ENCODE measurements around the gene UNCX.

The UNCX gene

DNA sequence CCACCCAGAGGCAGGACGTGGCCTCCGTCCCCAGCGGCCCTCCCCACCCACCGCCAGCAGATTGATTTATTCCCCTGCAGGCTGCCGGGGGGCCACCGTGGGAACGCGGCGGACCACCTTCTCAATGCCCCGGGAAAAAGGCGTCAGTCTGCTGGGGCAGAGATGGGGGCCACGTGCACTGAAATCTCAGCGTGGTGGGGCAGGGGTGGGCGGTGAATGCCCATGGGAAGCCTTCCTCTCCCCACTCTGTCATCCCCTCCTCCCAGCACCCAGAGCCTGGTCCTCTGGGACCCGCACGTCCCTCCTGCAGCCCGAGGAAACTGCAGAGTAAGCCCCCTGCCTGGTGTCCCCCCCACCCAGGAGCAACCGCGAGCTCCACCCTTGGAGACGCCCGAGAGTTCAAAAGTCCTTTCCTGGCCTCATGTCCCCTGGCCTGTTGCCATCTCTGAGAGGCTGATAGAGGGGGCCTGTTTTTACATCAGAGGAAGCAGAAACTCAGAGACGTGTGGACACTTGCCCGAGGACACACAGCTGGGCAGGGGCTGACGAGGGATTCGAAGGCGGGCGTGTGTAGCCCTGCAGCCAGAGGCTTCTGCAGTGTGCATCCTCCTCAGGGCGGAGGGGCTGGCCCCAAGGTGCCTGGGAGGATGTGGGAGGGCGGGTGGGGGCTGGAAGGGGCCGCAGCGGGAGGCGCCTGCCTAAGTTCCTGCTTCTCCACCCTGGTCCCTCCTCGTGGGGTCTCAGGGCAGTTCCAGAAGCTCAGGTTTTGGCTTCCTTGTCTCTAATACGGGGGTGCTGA, 21.8 kb downstream of the UNCX start:
- Histone ChIP-seq H3K79me1 (replicated peaks; ENCODE audit: low read length, poor library complexity, severe bottlenecking) (no peaks in the 10 kb centered on the region), H3K4me3 (ENCODE audit: insufficient read depth in 1 of 2, low read depth in 1 of 2, low read length in 2 of 2) (no peak overlapping the region), H2BK120ac (ENCODE audit: low read depth, low read length) (no peak overlapping the region), H2BK12ac (ENCODE audit: low read length in 2 of 2) (no peak overlapping the region), H3K4me1 (ENCODE audit: control insufficient read depth, insufficient read depth, low read depth, low read length) (no peaks in the 10 kb centered on the region), H2BK5ac (ENCODE audit: low read depth, low read length, poor library complexity, severe bottlenecking) (no peak overlapping the region), H3K18ac (ENCODE audit: low read depth in 1 of 2, low read length in 2 of 2) (no peak overlapping the region), H3K9ac (ENCODE audit: low read length) (no peak overlapping the region), H3K36me3 (ENCODE audit: control insufficient read depth in 1 of 2, insufficient read depth in 2 of 2, low read depth in 1 of 2, low read length in 2 of 2) (no peaks in the 10 kb centered on the region), H2AFZ (ENCODE audit: low read depth, low read length) (no peak overlapping the region), H2AK5ac (ENCODE audit: low read length, severe bottlenecking) (no peak overlapping the region), H4K91ac (ENCODE audit: low read length) (no peak overlapping the region), H3K4ac (ENCODE audit: low read depth in 1 of 2, low read length in 2 of 2) (no peak overlapping the region), H3K9me3 (ENCODE audit: control insufficient read depth, low read length) (no peaks in the 10 kb centered on the region), H3K4me2 (ENCODE audit: low read length, poor library complexity, severe bottlenecking) (no peak overlapping the region), H3K14ac (ENCODE audit: low read length in 2 of 2) (no peak overlapping the region), H3K23ac (ENCODE audit: low read length in 2 of 2) (no peak overlapping the region), H3K27me3 (ENCODE audit: control insufficient read depth in 1 of 2, insufficient read depth in 1 of 2, low read length in 2 of 2) (peaks cover 75 to 91% of the 10 kb centered on the region in 2 experiments), H4K8ac (ENCODE audit: low read length) (no peak overlapping the region), H2BK15ac (ENCODE audit: low read depth, poor library complexity, severe bottlenecking) (no peak overlapping the region), H3K27ac (ENCODE audit: low read length, poor library complexity, severe bottlenecking) (no peak overlapping the region)
- DNase-seq, result no peak
- 79% methylated on average over 34 of the region's 34 CpGs for WGBS

DNA sequence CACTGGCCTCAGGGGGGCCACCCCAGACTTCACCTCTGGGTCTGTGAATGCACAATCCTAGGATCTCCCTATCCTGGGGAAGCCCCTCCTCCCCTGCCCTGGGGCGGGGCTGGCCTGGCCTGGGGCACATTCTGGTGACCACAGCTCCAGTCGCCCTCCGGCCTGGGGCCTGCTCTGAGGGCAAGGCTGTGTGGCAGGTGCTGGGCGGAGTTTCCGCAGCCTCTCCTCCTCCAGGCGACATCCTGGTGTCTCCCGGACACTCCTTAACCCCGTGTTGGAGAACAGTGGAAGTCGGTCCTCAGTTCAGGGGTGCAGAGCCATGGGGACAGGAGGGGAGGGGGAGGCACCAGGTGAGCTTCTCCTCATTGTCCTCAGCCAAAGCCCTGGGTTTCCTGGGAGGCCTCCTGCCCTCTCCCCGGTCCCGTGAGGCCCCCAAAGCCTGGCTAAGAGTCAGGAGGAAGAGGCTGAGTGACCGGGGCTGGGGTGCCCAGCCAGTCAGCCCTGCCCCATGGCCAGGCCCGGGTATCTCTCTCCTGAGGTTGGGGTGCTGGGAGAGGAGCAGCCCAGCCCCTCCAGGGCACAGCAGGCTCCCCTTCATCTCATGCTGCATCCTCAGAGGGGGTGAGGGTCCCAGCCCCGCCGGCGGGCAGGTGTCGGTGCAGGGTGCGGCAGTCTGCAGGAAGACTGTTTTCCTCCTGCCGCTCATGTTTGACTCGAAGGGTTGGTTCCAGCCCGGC, 22.6 kb downstream of the UNCX start:
- WGBS, result 80% methylated on average over 20 of the region's 21 CpGs
- Histone ChIP-seq H3K4me1 (ENCODE audit: control insufficient read depth, insufficient read depth, low read depth, low read length) (no peaks in the 10 kb centered on the region), H2AFZ (ENCODE audit: low read depth, low read length) (no peak overlapping the region)

DNA sequence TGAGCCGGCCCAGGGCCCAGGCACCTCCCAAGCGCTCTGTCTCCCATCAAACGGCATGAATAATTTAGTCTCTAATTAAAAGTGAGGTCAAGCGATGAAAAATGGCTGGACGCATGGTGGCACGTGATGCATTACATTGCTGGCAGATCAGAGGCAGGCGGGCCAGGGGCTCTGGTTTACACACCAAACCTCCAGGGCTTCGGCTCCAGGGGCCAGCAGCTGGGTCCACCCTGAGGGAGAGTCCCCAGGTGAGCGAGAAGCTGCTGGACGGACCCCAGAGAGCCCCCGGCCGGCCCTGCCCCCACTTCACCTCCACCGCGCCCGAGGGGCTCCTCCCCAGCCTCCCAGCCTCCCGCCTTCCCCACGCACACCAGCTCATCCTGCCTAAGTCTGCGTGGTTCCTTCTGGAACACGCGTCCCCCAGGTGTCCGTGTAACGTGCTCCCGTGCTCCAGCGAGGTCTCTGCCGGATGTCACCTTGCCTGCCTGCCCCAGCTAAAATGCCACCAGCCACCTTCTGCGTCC, 23.2 kb downstream of the UNCX start:
- 85% methylated on average over 26 of the region's 26 CpGs for WGBS
- H3K27ac ChIP-seq (ENCODE audit: low read length, poor library complexity, severe bottlenecking), result no peak overlapping the region

More for the DNA sequence above, 22.6 kb downstream of the UNCX start:
- Histone ChIP-seq H2BK120ac (ENCODE audit: low read depth, low read length) (no peak overlapping the region), H3K18ac (ENCODE audit: low read depth in 1 of 2, low read length in 2 of 2) (no peak overlapping the region), H3K27ac (ENCODE audit: low read length, poor library complexity, severe bottlenecking) (no peak overlapping the region), H3K79me1 (replicated peaks; ENCODE audit: low read length, poor library complexity, severe bottlenecking) (no peaks in the 10 kb centered on the region), H2BK15ac (ENCODE audit: low read depth, poor library complexity, severe bottlenecking) (no peak overlapping the region), H3K4ac (ENCODE audit: low read depth in 1 of 2, low read length in 2 of 2) (no peak overlapping the region), H2BK5ac (ENCODE audit: low read depth, low read length, poor library complexity, severe bottlenecking) (no peak overlapping the region), H3K36me3 (ENCODE audit: control insufficient read depth in 1 of 2, insufficient read depth in 2 of 2, low read depth in 1 of 2, low read length in 2 of 2) (no peaks in the 10 kb centered on the region), H3K4me2 (ENCODE audit: low read length, poor library complexity, severe bottlenecking) (no peak overlapping the region), H2AK5ac (ENCODE audit: low read length, severe bottlenecking) (no peak overlapping the region), H2BK12ac (ENCODE audit: low read length in 2 of 2) (no peak overlapping the region), H3K9ac (ENCODE audit: low read length) (no peak overlapping the region), H3K14ac (ENCODE audit: low read length in 2 of 2) (no peak overlapping the region), H3K23ac (ENCODE audit: low read length in 2 of 2) (no peak overlapping the region), H3K4me3 (ENCODE audit: insufficient read depth in 1 of 2, low read depth in 1 of 2, low read length in 2 of 2) (no peak overlapping the region), H4K8ac (ENCODE audit: low read length) (no peak overlapping the region), H3K9me3 (ENCODE audit: control insufficient read depth, low read length) (no peaks in the 10 kb centered on the region), H3K27me3 (ENCODE audit: control insufficient read depth in 1 of 2, insufficient read depth in 1 of 2, low read length in 2 of 2) (peaks cover 72 to 90% of the 10 kb centered on the region in 2 experiments), H4K91ac (ENCODE audit: low read length) (no peak overlapping the region)
- DNase-seq, result no peak

DNA sequence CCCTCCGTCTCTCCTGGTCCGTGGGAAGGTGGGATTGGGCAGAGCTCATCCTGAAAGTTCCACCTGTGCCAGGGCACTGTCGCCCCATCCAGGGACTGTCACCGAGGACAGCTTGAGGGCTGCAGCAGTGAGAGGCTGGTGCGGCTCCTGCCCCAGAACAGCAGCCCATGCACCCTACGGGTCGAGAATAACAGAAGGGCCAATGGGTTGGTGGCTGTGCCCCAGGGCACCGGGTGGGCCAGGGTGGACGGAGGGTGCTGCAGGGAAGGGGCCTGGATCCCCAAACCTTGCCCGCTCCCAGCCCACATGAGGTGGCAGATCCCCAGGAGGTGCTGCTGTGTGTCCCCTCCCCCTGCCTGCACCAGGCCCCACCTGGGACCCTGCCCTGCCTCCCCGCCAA, 23.9 kb downstream of the UNCX start:
- Histone ChIP-seq H3K9ac (ENCODE audit: low read length) (no peak overlapping the region), H2BK12ac (ENCODE audit: low read length in 2 of 2) (no peak overlapping the region), H4K91ac (ENCODE audit: low read length) (no peak overlapping the region), H2BK15ac (ENCODE audit: low read depth, poor library complexity, severe bottlenecking) (no peak overlapping the region), H3K4me3 (ENCODE audit: insufficient read depth in 1 of 2, low read depth in 1 of 2, low read length in 2 of 2) (no peak overlapping the region), H2BK120ac (ENCODE audit: low read depth, low read length) (no peak overlapping the region), H3K4me2 (ENCODE audit: low read length, poor library complexity, severe bottlenecking) (no peak overlapping the region), H3K79me1 (replicated peaks; ENCODE audit: low read length, poor library complexity, severe bottlenecking) (no peaks in the 10 kb centered on the region), H3K14ac (ENCODE audit: low read length in 2 of 2) (no peak overlapping the region), H3K9me3 (ENCODE audit: control insufficient read depth, low read length) (no peaks in the 10 kb centered on the region), H4K8ac (ENCODE audit: low read length) (no peak overlapping the region), H3K4me1 (ENCODE audit: control insufficient read depth, insufficient read depth, low read depth, low read length) (no peaks in the 10 kb centered on the region), H3K36me3 (ENCODE audit: control insufficient read depth in 1 of 2, insufficient read depth in 2 of 2, low read depth in 1 of 2, low read length in 2 of 2) (no peaks in the 10 kb centered on the region), H3K18ac (ENCODE audit: low read depth in 1 of 2, low read length in 2 of 2) (no peak overlapping the region), H2BK5ac (ENCODE audit: low read depth, low read length, poor library complexity, severe bottlenecking) (no peak overlapping the region), H3K23ac (ENCODE audit: low read length in 2 of 2) (no peak overlapping the region), H2AFZ (ENCODE audit: low read depth, low read length) (no peak overlapping the region), H3K4ac (ENCODE audit: low read depth in 1 of 2, low read length in 2 of 2) (no peak overlapping the region), H3K27ac (ENCODE audit: low read length, poor library complexity, severe bottlenecking) (no peak overlapping the region), H2AK5ac (ENCODE audit: low read length, severe bottlenecking) (no peak overlapping the region), H3K27me3 (ENCODE audit: control insufficient read depth in 1 of 2, insufficient read depth in 1 of 2, low read length in 2 of 2) (peaks cover 60 to 87% of the 10 kb centered on the region in 2 experiments)
- no peak for DNase-seq
- WGBS, result 87% methylated on average over 11 of the region's 11 CpGs

More for the DNA sequence above, 23.2 kb downstream of the UNCX start:
- no peaks in the 10 kb centered on the region for H3K9me3 ChIP-seq (ENCODE audit: control insufficient read depth, low read length)
- H2BK12ac ChIP-seq (ENCODE audit: low read length in 2 of 2), result no peak overlapping the region
- no peak overlapping the region for H4K91ac ChIP-seq (ENCODE audit: low read length)
- no peak overlapping the region for H3K9ac ChIP-seq (ENCODE audit: low read length)
- no peak overlapping the region for H4K8ac ChIP-seq (ENCODE audit: low read length)
- H3K4me2 ChIP-seq (ENCODE audit: low read length, poor library complexity, severe bottlenecking), result no peak overlapping the region
- no peak for DNase-seq
- H3K4me1 ChIP-seq (ENCODE audit: control insufficient read depth, insufficient read depth, low read depth, low read length), result no peaks in the 10 kb centered on the region
- H2AK5ac ChIP-seq (ENCODE audit: low read length, severe bottlenecking), result no peak overlapping the region
- no peak overlapping the region for H3K18ac ChIP-seq (ENCODE audit: low read depth in 1 of 2, low read length in 2 of 2)
- H3K79me1 ChIP-seq (replicated peaks; ENCODE audit: low read length, poor library complexity, severe bottlenecking), result no peaks in the 10 kb centered on the region
- no peak overlapping the region for H3K23ac ChIP-seq (ENCODE audit: low read length in 2 of 2)
- H2AFZ ChIP-seq (ENCODE audit: low read depth, low read length), result no peak overlapping the region
- H2BK15ac ChIP-seq (ENCODE audit: low read depth, poor library complexity, severe bottlenecking), result no peak overlapping the region
- H2BK5ac ChIP-seq (ENCODE audit: low read depth, low read length, poor library complexity, severe bottlenecking), result no peak overlapping the region
- H3K36me3 ChIP-seq (ENCODE audit: control insufficient read depth in 1 of 2, insufficient read depth in 2 of 2, low read depth in 1 of 2, low read length in 2 of 2), result no peaks in the 10 kb centered on the region
- no peak overlapping the region for H3K4me3 ChIP-seq (ENCODE audit: insufficient read depth in 1 of 2, low read depth in 1 of 2, low read length in 2 of 2)
- H3K4ac ChIP-seq (ENCODE audit: low read depth in 1 of 2, low read length in 2 of 2), result no peak overlapping the region
- H2BK120ac ChIP-seq (ENCODE audit: low read depth, low read length), result no peak overlapping the region
- no peak overlapping the region for H3K14ac ChIP-seq (ENCODE audit: low read length in 2 of 2)
- H3K27me3 ChIP-seq (ENCODE audit: control insufficient read depth in 1 of 2, insufficient read depth in 1 of 2, low read length in 2 of 2), result peaks cover 67 to 90% of the 10 kb centered on the region in 2 experiments
